Choroid plexus epithelial cell (primary cell): ENCODE data around the gene PDIA2.

Source experiments
- DNase-seq: peaks from one replicate; pipeline ENCODE4 v3.0.0-alpha.2; 2010; ENCODE audit warnings: low read depth
- H3K4me3 ChIP-seq: 2 replicates; pipeline ENCODE4 v1.5.1; 2011; ENCODE audit warnings: low read depth, mild to moderate bottlenecking, control low read depth, low read length, moderate library complexity
- CTCF ChIP-seq: conservative IDR thresholded peaks from 2 replicates; pipeline ENCODE4 v1.5.1; 2011; ENCODE audit warnings: low read depth, mild to moderate bottlenecking, control low read depth, inconsistent platforms, low read length, moderate library complexity

PDIA2 gene

GRCh38 chr16:270381-271255 lies 12.3 kb upstream of the PDIA2 start:
- no peak overlapping the region for H3K4me3 ChIP-seq
- no peak for TF ChIP-seq CTCF
- DNase-seq: no peak

GRCh38 chr16:272633-273546 lies 10.1 kb upstream of the PDIA2 start:
- no peak for TF ChIP-seq CTCF
- H3K4me3 ChIP-seq: no peak overlapping the region
- DNase-seq: no peak

- TF ChIP-seq CTCF: no peak
- DNase-seq: no peak
- H3K4me3 ChIP-seq: no peak overlapping the region
Measured at GRCh38 chr16:273547-274421, 9.2 kb upstream of the PDIA2 start.

GRCh38 chr16:275041-275641 lies 7.8 kb upstream of the PDIA2 start:
- peak overlapping the region; percentile 32 for H3K4me3 ChIP-seq

GRCh38 chr16:275786-276232 lies 7.2 kb upstream of the PDIA2 start, which contains the start of gene RGS11:
RGS11 (minus strand) TSS chr16:275944; CDS start chr16:275911, 33 bp downstream.
- no peak for TF ChIP-seq CTCF
- peak within 1 kb of the TSS; percentile 32 for H3K4me3 ChIP-seq
- DNase-seq: no peak

More at GRCh38 chr16:275041-275641, 7.8 kb upstream of the PDIA2 start:
- no peak for TF ChIP-seq CTCF
- DNase-seq: no peak
